Calu3 (cell line): ENCODE results near the gene MRPS34. TPM values are rescaled to one million over a fixed set of nuclear protein-coding genes. Genes with fewer than 3 reads are reported as not detected.

Experiments used
- BruUV-seq: library from RNA; stranded (reverse); fragments of 400-500 nt; replicated peaks from 2 replicates; lab custom pipeline; 2021; lab: Mats Ljungman, UMichigan
- CTCF ChIA-PET: fragments of 300-600 bp; sonication (Branson Sonifier 250); formaldehyde crosslinking; loops from one replicate; lab custom pipeline; 2022; ENCODE audit warnings: antibody characterized with exemption; lab: Charles Lee
- DNase-seq: peaks from one replicate; pipeline ENCODE4 v3.0.0; 2022
- H3K27ac Mint-ChIP-seq: one replicate; pipeline ENCODE4 v1.8.0; 2022; ENCODE audit warnings: mixed read lengths; ENCODE audit not compliant: unreplicated experiment
- H3K27me3 Mint-ChIP-seq: one replicate; pipeline ENCODE4 v1.8.0; 2022; ENCODE audit warnings: mixed read lengths; ENCODE audit not compliant: unreplicated experiment
- H3K36me3 Mint-ChIP-seq: one replicate; pipeline ENCODE4 v1.8.0; 2022; ENCODE audit warnings: mild to moderate bottlenecking, moderate library complexity, mixed read lengths; ENCODE audit not compliant: insufficient read depth, unreplicated experiment
- H3K4me1 Mint-ChIP-seq: one replicate; pipeline ENCODE4 v1.8.0; 2022; ENCODE audit warnings: mild to moderate bottlenecking, low read depth, mixed read lengths; ENCODE audit not compliant: unreplicated experiment
- H3K4me3 Mint-ChIP-seq: one replicate; pipeline ENCODE4 v1.8.0; 2022; ENCODE audit warnings: mild to moderate bottlenecking, low read depth, moderate library complexity, mixed read lengths; ENCODE audit not compliant: unreplicated experiment
- H3K9me3 Mint-ChIP-seq: one replicate; pipeline ENCODE4 v1.8.0; 2022; ENCODE audit warnings: low read depth, mixed read lengths; ENCODE audit not compliant: unreplicated experiment
- CTCF ChIP-seq: fragments of 200-600 bp; IDR thresholded peaks from one replicate; pipeline ENCODE4 v1.8.0; 2022; ENCODE audit warnings: antibody characterized with exemption; ENCODE audit not compliant: unreplicated experiment
- intact Hi-C: fragments of 100-400 bp; cut with micrococcal nuclease; formaldehyde crosslinking; loops from one replicate; pipeline ENCODE4 v1.10.0; 2022; ENCODE audit not compliant: unreplicated experiment
- total RNA-seq: library from RNA; stranded (reverse); gene quantifications from 2 replicates; pipeline ENCODE4 v1.2.3, GENCODE V29; 2022

The MRPS34 gene
- total RNA-seq, 1 experiment from 2014 or later, result 135 TPM

- Mint-ChIP-seq H3K9me3 (peaks cover 3% of the 10 kb centered on the region), H3K27ac (no peak overlapping the region), H3K36me3 (peaks cover 24% of the 10 kb centered on the region), H3K4me1 (no peaks in the 10 kb centered on the region), H3K27me3 (no peaks in the 10 kb centered on the region), H3K4me3 (no peak overlapping the region)
- CTCF ChIA-PET, result no interaction called here
- no peak for DNase-seq
- intact Hi-C loops, result no loop called here
- no peak for TF ChIP-seq CTCF
- BruUV-seq, result no TSS peak
These were observed 21.4 kb upstream of the MRPS34 start for GRCh38 chr16:1794221-1794871.

- Mint-ChIP-seq H3K9me3 (peaks cover 3% of the 10 kb centered on the region), H3K4me1 (no peaks in the 10 kb centered on the region), H3K27ac (no peak within 1 kb of the TSS), H3K36me3 (peaks cover 28% of the 10 kb centered on the region), H3K27me3 (no peaks in the 10 kb centered on the region), H3K4me3 (no peak within 1 kb of the TSS)
- BruUV-seq, result no TSS peak
- TF ChIP-seq CTCF, result no peak
- no peak for DNase-seq
- CTCF ChIA-PET, result no interaction called here
- intact Hi-C loops, result no loop called here
These were observed 20.8 kb upstream of the MRPS34 start, which contains the start of gene IGFALS for GRCh38 chr16:1793578-1794220. TSS of gene IGFALS (minus strand) at chr16:1793705. CDS start at chr16:1793652, 53 bp downstream.

- intact Hi-C loops, result no loop called here
- Mint-ChIP-seq H3K27ac (no peak overlapping the region), H3K4me1 (no peaks in the 10 kb centered on the region), H3K4me3 (no peak overlapping the region), H3K9me3 (peaks cover 3% of the 10 kb centered on the region), H3K27me3 (no peaks in the 10 kb centered on the region), H3K36me3 (peaks cover 31% of the 10 kb centered on the region)
- no peak for TF ChIP-seq CTCF
- no TSS peak for BruUV-seq
- CTCF ChIA-PET, result interaction anchor here (0.5 to 0.6 kb wide), 2 partner anchors 10 to 393 kb away, joined by 3 to 5 read pairs; no protein-coding TSS in a partner anchor
- no peak for DNase-seq
These were observed 20.1 kb upstream of the MRPS34 start for GRCh38 chr16:1792836-1793577.

- no TSS peak for BruUV-seq
- Mint-ChIP-seq H3K27ac (no peak overlapping the region), H3K9me3 (peaks cover 2% of the 10 kb centered on the region), H3K4me3 (no peak overlapping the region), H3K4me1 (no peaks in the 10 kb centered on the region), H3K36me3 (peaks cover 37% of the 10 kb centered on the region), H3K27me3 (no peaks in the 10 kb centered on the region)
- intact Hi-C loops, result no loop called here
- no peak for TF ChIP-seq CTCF
- CTCF ChIA-PET, result interaction anchor here (0.6 kb wide), 1 partner anchor 11 kb away, joined by 3 read pairs; no protein-coding TSS in a partner anchor
- no peak for DNase-seq
These were observed 19.2 kb upstream of the MRPS34 start for GRCh38 chr16:1791943-1792812.
